ENCODE data around the gene RREB1. TPM values are rescaled to one million over a fixed set of nuclear protein-coding genes. Genes with fewer than 3 reads are reported as not detected.

Gene RREB1
- polyA plus RNA-seq, 1 donor (not counting 4 experiments of a cell fraction or from before 2014, with no cell fraction given) = 6.1 TPM

DNA sequence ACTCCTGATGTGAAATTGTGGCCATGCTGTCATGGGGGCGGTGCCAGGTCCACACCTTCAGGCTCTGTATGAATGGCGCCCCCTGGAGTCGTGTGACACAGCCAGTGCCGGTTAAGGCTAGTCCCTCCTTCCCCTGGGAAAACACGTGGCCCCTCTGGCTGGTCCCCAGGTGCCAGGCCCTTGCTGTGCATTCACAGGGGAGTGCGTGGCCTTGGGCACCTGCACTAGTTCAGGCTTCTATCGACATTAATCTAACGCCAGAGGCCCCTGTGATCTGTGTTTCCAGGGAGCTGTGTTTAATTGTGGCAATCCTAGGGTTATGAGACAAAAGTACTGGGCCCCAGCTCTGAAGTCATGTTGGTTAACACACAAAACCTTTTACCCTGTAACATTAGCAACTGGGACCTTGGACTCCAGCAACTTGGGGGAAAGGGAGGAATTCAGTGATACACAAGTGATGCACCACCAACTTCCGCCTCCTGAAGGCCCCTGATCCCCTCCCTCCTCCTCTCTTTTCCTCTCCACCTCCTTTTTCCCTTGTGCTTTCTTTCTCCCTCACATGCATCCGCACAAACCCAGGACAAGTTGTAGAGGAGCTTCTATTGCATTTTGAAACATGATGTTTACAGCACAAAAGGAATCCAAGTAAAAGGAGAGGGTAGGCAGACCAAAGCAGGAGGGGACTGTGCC lies 131.3 kb downstream of the RREB1 start:
- peaks cover 18 to 30% of the 10 kb centered on the region in 2 experiments for H3K36me3 ChIP-seq (ENCODE audit: control insufficient read depth in 2 of 2, extremely low read depth in 1 of 2, insufficient read depth in 2 of 2, low read length in 2 of 2)
- H3K9me1 ChIP-seq (ENCODE audit: control insufficient read depth, extremely low read depth, insufficient read depth, low read length) = no peaks in the 10 kb centered on the region
- FAIRE-seq (no peak), DNase-seq (ENCODE audit: low read depth, low spot score) (peak; percentile 35)
- no peak overlapping the region for H2AFZ ChIP-seq (ENCODE audit: control insufficient read depth, low read length)
- dilution Hi-C loops (cut with MboI; ENCODE audit: extremely low pct_ligation_motif_present, low sequenced_read_pairs) = no loop called here
- H3K4me1 ChIP-seq (ENCODE audit: control insufficient read depth, extremely low read depth, insufficient read depth, low read length) = peaks cover 23% of the 10 kb centered on the region
- H3K27ac ChIP-seq (ENCODE audit: control insufficient read depth, insufficient read depth, low read length) = peak overlapping the region; percentile 1
- H3K4me2 ChIP-seq (ENCODE audit: control insufficient read depth, extremely low read depth, insufficient read depth, low read depth, low read length) = no peak overlapping the region
- peaks cover 15% of the 10 kb centered on the region for H3K79me2 ChIP-seq (ENCODE audit: control insufficient read depth, insufficient read depth, low read length)
- no peak overlapping the region for H3K9ac ChIP-seq (ENCODE audit: control insufficient read depth, extremely low read depth, insufficient read depth, low read length)
- H4K20me1 ChIP-seq (ENCODE audit: control insufficient read depth, extremely low read depth, insufficient read depth, low read length) = peaks cover 3% of the 10 kb centered on the region
- no peak overlapping the region for H3K4me3 ChIP-seq (ENCODE audit: control insufficient read depth in 2 of 3, extremely low read depth in 1 of 3, insufficient read depth in 2 of 3, low read depth in 1 of 3, low read length in 3 of 3)
- TF ChIP-seq, protein P1, sequence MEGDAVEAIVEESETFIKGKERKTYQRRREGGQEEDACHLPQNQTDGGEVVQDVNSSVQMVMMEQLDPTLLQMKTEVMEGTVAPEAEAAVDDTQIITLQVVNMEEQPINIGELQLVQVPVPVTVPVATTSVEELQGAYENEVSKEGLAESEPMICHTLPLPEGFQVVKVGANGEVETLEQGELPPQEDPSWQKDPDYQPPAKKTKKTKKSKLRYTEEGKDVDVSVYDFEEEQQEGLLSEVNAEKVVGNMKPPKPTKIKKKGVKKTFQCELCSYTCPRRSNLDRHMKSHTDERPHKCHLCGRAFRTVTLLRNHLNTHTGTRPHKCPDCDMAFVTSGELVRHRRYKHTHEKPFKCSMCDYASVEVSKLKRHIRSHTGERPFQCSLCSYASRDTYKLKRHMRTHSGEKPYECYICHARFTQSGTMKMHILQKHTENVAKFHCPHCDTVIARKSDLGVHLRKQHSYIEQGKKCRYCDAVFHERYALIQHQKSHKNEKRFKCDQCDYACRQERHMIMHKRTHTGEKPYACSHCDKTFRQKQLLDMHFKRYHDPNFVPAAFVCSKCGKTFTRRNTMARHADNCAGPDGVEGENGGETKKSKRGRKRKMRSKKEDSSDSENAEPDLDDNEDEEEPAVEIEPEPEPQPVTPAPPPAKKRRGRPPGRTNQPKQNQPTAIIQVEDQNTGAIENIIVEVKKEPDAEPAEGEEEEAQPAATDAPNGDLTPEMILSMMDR (optimal IDR thresholded peaks at IDR 0.05 in 1 of 3, IDR thresholded peaks at IDR 0.05 in 1 of 3, conservative IDR thresholded peaks at IDR 0.05 in 1 of 3; ENCODE audit: extremely low read depth in 1 of 3, insufficient read depth in 2 of 3, low read length in 3 of 3) = peak; percentile 73 to 89 (median 80)
- TF ChIP-seq EZH2 (IDR thresholded peaks at IDR 0.05; ENCODE audit: low read length) = no peak
- H3K9me3 ChIP-seq (ENCODE audit: control insufficient read depth, low read depth, low read length) = no peaks in the 10 kb centered on the region
- no peaks in the 10 kb centered on the region for H3K27me3 ChIP-seq (ENCODE audit: control insufficient read depth, extremely low read depth, insufficient read depth, low read length)

DNA sequence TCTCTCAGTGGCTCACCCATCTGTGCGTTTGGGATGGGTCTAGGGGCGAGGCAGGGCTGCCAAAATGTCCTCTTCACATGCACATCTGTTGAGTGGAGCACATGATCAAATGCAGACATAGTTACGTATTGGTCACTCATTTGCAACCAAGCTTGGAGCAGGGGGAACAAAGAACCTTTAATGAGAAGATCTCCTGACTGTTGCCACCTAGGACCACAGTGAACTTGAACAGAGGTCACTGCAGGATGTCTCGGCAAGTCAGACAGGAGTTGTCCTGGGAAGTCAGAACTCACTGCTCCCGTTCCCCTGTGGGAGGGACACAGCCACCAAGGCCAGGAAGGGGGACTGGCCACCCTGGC lies 131.8 kb downstream of the RREB1 start:
- Histone ChIP-seq H3K9me1 (ENCODE audit: control insufficient read depth, extremely low read depth, insufficient read depth, low read length) (no peaks in the 10 kb centered on the region), H3K4me3 (ENCODE audit: control insufficient read depth in 2 of 3, extremely low read depth in 1 of 3, insufficient read depth in 2 of 3, low read depth in 1 of 3, low read length in 3 of 3) (no peak overlapping the region), H3K36me3 (ENCODE audit: control insufficient read depth in 2 of 2, extremely low read depth in 1 of 2, insufficient read depth in 2 of 2, low read length in 2 of 2) (peaks cover 15 to 25% of the 10 kb centered on the region in 2 experiments), H3K79me2 (ENCODE audit: control insufficient read depth, insufficient read depth, low read length) (peaks cover 15% of the 10 kb centered on the region), H3K9me3 (ENCODE audit: control insufficient read depth, low read depth, low read length) (no peaks in the 10 kb centered on the region), H2AFZ (ENCODE audit: control insufficient read depth, low read length) (no peak overlapping the region), H3K27me3 (ENCODE audit: control insufficient read depth, extremely low read depth, insufficient read depth, low read length) (no peaks in the 10 kb centered on the region), H3K4me2 (ENCODE audit: control insufficient read depth, extremely low read depth, insufficient read depth, low read depth, low read length) (no peak overlapping the region), H3K9ac (ENCODE audit: control insufficient read depth, extremely low read depth, insufficient read depth, low read length) (no peak overlapping the region), H4K20me1 (ENCODE audit: control insufficient read depth, extremely low read depth, insufficient read depth, low read length) (peaks cover 3% of the 10 kb centered on the region), H3K27ac (ENCODE audit: control insufficient read depth, insufficient read depth, low read length) (no peak overlapping the region), H3K4me1 (ENCODE audit: control insufficient read depth, extremely low read depth, insufficient read depth, low read length) (peaks cover 23% of the 10 kb centered on the region)
- dilution Hi-C loops (cut with MboI; ENCODE audit: extremely low pct_ligation_motif_present, low sequenced_read_pairs) = no loop called here
- no peak for FAIRE-seq
- DNase-seq (ENCODE audit: low read depth, low spot score) = no peak
- TF ChIP-seq, protein P1 (optimal IDR thresholded peaks at IDR 0.05 in 1 of 3, IDR thresholded peaks at IDR 0.05 in 1 of 3, conservative IDR thresholded peaks at IDR 0.05 in 1 of 3; ENCODE audit: extremely low read depth in 1 of 3, insufficient read depth in 2 of 3, low read length in 3 of 3) = no peak
- TF ChIP-seq EZH2 (IDR thresholded peaks at IDR 0.05; ENCODE audit: low read length) = no peak

Data from keratinocyte (primary cell).